Muscle layer of duodenum (tissue), 2 donors: ENCODE data around the gene TP53BP2.
A peak's percentile ranks its signal among the peaks of the same experiment; 100 is the strongest.

Experiments used
- H3K27ac ChIP-seq: one replicate; pipeline ENCODE4 v1.7.0; 2013; ENCODE audit warnings: mild to moderate bottlenecking, low read length
- H3K27me3 ChIP-seq: one replicate; pipeline ENCODE4 v1.7.0; 2013; ENCODE audit warnings: low read depth, mild to moderate bottlenecking, control low read depth, low read length
- H3K36me3 ChIP-seq, 2 donors: one replicate each; pipeline ENCODE4 v1.7.0; 2013; ENCODE audit warnings: low read length in 2 of 2, control low read depth in 1 of 2, mild to moderate bottlenecking in 1 of 2; ENCODE audit not compliant: insufficient read depth in 2 of 2, control insufficient read depth in 1 of 2
- H3K4me1 ChIP-seq, 2 donors: one replicate each; pipeline ENCODE4 v1.7.0; 2013; ENCODE audit warnings: low read length in 2 of 2, mild to moderate bottlenecking in 2 of 2, control low read depth in 1 of 2, moderate library complexity in 1 of 2; ENCODE audit not compliant: insufficient read depth in 2 of 2, control insufficient read depth in 1 of 2
- H3K4me3 ChIP-seq, 2 donors: one replicate each; pipeline ENCODE4 v1.7.0; 2013; ENCODE audit warnings: low read length in 2 of 2, low read depth in 1 of 2, mild to moderate bottlenecking in 1 of 2
- H3K9me3 ChIP-seq, 2 donors: one replicate each; pipeline ENCODE4 v1.7.0; 2013; ENCODE audit warnings: low read length in 2 of 2, control low read depth in 1 of 2, mild to moderate bottlenecking in 1 of 2; ENCODE audit not compliant: control insufficient read depth in 1 of 2
- donor health status: healthy.

TP53BP2 gene

DNA sequence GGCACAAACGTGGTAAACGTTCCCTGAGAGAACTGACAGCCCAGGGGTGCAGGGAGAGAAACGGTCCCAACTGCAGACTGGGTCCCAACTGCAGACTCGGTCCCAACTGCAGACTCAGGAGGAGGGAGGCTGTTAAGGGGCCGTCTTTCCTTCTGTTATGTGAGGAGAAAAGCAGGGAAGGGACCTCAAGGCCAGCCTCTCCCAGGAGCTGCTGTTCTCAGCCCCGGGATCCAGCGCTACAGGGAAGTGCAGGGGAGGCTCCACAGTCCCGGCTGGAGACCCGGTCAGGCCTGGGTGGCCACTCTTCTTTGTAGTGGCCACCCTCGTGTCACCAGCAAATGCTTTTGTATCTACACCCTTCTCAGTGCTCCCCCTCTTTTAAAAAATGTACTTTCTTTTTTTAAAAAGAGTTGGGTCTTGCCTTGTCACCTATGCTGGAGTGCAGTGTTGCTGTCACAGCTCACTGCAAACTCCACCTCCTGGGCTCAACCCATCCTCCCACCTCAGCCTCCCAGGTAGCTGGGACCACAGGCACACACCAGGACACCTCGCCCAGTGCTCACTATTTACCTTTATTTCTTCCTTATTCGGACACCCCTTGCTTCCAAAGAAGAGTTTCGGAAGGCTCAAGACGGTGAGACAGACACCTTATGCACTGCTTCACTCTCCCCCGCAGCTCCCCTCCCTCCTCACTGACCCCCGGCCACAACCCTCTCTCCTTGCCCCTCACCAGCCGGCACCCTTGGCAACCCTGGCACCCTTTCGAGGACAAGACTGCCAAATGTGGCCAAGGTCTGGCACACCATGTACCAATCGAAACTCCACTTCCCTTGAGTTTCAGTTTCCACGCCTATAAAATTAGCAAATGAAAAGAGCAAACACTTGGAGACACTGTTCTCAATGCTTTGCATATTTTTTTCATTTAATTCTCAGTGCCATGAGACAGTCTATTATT lies 111.6 kb downstream of the TP53BP2 start:
- peak overlapping the region; percentile 65 for H3K27ac ChIP-seq
- peaks cover 28 to 55% of the 10 kb centered on the region in 2 donors for H3K4me1 ChIP-seq
- H3K9me3 ChIP-seq, result no peaks in the 10 kb centered on the region
- no peaks in the 10 kb centered on the region for H3K27me3 ChIP-seq
- no peaks in the 10 kb centered on the region for H3K36me3 ChIP-seq
- no peak overlapping the region for H3K4me3 ChIP-seq

DNA sequence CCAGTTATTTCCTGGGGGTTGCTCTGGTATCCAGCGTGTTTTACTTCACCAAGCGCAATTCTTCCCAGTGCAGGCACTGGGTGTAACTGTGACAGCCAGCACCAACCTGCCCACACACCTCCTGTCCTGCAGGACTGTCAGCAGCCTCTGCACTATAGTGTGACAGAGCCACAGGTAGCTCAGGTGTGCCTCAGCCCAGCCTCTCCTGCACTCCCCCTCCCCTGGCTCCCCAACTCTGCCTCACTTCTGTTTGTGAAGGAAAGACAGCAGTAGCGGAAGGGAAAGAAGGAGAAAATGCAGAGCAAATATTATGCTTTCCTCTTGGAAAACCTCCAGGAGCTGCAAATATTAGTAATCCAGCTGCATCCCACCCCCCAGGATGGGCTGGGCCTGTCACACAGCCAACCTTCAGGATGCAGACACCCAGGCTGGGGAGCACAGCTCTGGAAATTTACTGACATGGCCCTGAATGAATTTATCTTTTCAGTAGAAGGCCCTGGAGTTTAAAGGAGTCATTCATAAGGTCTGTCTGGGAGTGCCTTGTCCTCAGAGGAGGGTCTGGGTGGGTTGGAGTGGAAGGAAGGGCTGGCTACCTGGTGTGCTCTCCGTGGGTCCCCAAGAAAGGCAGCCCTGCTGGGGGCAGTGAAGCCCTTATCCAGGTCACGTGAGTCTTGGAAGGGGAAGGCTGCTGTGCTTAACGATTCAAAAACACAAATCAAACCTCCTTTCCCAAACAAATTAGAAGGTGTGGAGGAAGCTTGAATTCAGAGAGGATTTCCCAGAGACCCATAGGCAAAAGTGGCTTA lies 112.6 kb downstream of the TP53BP2 start:
- Histone ChIP-seq H3K27ac (peak overlapping the region; percentile 65), H3K27me3 (no peaks in the 10 kb centered on the region), H3K9me3 (no peaks in the 10 kb centered on the region), H3K4me3 (no peak overlapping the region), H3K4me1 (peaks cover 23 to 45% of the 10 kb centered on the region in 2 donors), H3K36me3 (peaks cover 0 to 2% of the 10 kb centered on the region in 2 donors)

DNA sequence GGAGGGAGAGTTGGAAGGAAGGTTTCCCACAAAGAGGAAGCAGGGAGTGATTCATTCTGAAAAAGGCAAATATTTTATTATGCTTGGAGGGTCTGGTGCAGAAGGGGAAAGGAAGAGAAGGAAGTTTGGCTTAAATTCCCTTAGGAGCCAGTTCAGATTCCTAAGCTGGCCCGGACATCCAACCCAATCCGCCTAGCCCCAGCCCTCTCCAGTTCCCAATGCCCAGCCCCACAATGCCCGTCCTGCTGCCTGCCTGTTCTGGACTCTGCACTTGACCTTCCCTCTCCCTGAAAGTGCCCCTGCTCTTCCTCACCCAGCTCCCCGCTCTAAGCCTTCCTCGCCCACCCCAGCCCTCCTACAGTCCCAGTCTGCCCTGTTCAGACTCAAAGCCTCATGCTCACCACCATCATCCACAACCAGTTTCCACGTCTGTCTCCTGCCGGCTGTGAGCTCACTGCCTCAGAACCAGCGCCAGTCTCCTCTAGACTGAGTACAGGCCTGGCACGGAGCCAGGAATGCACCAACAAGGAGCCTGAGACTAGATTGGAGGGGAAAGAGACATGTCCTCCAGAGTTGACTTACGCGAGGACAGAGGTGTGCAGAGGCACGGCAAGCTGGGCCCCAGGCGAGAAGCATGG lies 114.5 kb downstream of the TP53BP2 start:
- Histone ChIP-seq H3K27me3 (no peaks in the 10 kb centered on the region), H3K4me3 (no peak overlapping the region), H3K36me3 (peaks cover 0 to 2% of the 10 kb centered on the region in 2 donors), H3K9me3 (no peaks in the 10 kb centered on the region), H3K27ac (peak overlapping the region; percentile 56), H3K4me1 (peaks cover 36 to 54% of the 10 kb centered on the region in 2 donors)

DNA sequence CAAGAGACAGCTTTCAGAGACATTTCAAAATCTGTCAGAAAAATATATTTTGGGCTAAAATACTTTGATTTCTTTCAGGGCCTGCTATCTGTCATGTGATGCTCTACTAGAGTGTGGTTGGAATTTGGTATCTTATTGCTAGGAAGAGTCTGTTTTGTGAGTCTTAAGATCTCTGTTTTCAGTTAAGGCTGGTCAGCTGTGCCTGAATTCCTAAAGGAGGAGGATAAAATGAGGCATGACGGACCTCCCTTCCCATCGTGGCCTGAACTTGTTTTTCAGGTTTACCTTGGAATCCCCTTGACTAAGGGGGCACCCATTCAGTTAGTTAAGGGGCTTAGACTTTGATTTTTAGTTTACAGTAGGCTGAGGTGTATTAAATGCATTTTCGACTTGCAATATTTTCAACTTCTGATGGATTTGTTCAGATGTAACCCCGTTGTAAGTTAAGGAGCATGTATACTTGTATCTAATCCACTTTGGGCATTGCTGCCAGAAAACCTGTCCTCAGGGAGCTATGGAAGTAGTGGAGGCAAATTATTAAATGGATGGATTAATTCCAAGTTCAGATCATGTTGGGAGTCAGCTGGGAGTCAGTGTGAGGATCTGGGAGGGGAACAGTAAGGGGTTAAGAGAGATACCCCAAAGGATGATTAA lies 115.1 kb downstream of the TP53BP2 start:
- Histone ChIP-seq H3K4me1 (peaks cover 43 to 60% of the 10 kb centered on the region in 2 donors), H3K4me3 (no peak overlapping the region), H3K36me3 (peaks cover 0 to 4% of the 10 kb centered on the region in 2 donors), H3K27me3 (no peaks in the 10 kb centered on the region), H3K9me3 (no peaks in the 10 kb centered on the region), H3K27ac (peak overlapping the region; percentile 56)

DNA sequence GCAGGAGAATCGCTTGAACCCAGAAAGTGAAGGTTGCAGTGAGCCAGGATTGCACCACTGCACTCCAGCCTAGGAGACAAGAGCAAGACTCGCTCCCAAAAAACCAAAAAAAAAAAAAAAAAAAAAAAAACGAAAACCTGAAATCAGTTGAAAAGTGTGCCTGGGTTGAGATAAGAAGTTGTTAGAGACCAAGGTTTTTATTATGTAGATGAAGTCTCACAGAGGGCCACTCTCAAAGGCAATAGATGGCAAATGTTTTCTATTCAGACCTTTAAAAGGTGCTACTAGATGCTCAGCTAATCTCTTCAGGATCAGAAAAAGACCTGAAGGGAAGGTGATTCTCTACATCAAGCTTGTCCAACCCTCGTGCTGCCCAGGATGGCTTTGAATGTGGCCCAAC lies 115.8 kb downstream of the TP53BP2 start:
- Histone ChIP-seq H3K4me3 (no peak overlapping the region), H3K9me3 (no peaks in the 10 kb centered on the region), H3K36me3 (peaks cover 1 to 5% of the 10 kb centered on the region in 2 donors), H3K27me3 (no peaks in the 10 kb centered on the region), H3K27ac (no peak overlapping the region), H3K4me1 (peaks cover 43 to 61% of the 10 kb centered on the region in 2 donors)
